Breast epithelium (tissue), 4 donors: Measurements from ENCODE around the gene NCAPG2. TPM values are rescaled to one million over a fixed set of nuclear protein-coding genes. Genes with fewer than 3 reads are reported as not detected.

Source experiments
- DNase-seq, 2 donors: peaks; one replicate each; pipeline ENCODE4 v3.0.0-alpha.2; 2019; ENCODE audit warnings: low spot score in 2 of 2
- H3K27ac ChIP-seq, 2 donors: fragments of 200-600 bp; sonication (generic) in 1 of 2; one replicate each; pipeline ENCODE4 v1.5.1; 2016 to 2019; ENCODE audit warnings: mild to moderate bottlenecking in 1 of 2
- H3K27me3 ChIP-seq, 2 donors: fragments of 200-600 bp; sonication (generic) in 1 of 2; one replicate each; pipeline versions ENCODE4 v1.5.1 to v1.6.0; 2017 to 2019; ENCODE audit warnings: control low read depth in 1 of 2, mild to moderate bottlenecking in 1 of 2
- H3K36me3 ChIP-seq: fragments of 200-600 bp; one replicate; pipeline ENCODE4 v1.5.1; 2019
- H3K4me1 ChIP-seq, 2 donors: fragments of 200-600 bp; sonication (generic); one replicate each; pipeline ENCODE4 v1.5.1; 2016 to 2019; ENCODE audit warnings: control low read depth in 1 of 2
- H3K4me3 ChIP-seq, 3 donors: fragments of 200-600 bp; sonication (generic); 1 replicate in 2 of 3; 2 replicates in 1 of 3; pipeline ENCODE4 v1.5.1; 2016 to 2019; ENCODE audit warnings: mild to moderate bottlenecking in 3 of 3, moderate library complexity in 2 of 3
- H3K9me3 ChIP-seq, 2 donors: fragments of 200-600 bp; sonication (generic) in 1 of 2; one replicate each; pipeline ENCODE4 v1.5.1; 2016 to 2019; ENCODE audit warnings: control low read depth in 1 of 2
- POLR2A ChIP-seq: fragments of 450-650 bp; IDR thresholded peaks from one replicate; pipeline ENCODE4 v1.6.1; 2016; ENCODE audit warnings: antibody characterized with exemption, mild to moderate bottlenecking, moderate library complexity
- POLR2AphosphoS5 ChIP-seq, 3 donors: sonication (generic); formaldehyde crosslinking; IDR thresholded peaks; one replicate each; pipeline ENCODE4 v1.6.1; 2017; ENCODE audit warnings: antibody characterized with exemption in 3 of 3
- intact Hi-C: fragments of 100-400 bp; cut with DNase I; formaldehyde crosslinking; loops from one replicate; pipeline ENCODE4 v1.15.1; 2023; ENCODE audit warnings: low total_unique reads
- total RNA-seq, 3 donors: library from RNA; depleted of rRNA; stranded (reverse); fragments of >200 nt; gene quantifications; one replicate each; pipeline ENCODE4 v1.1.0, GENCODE V29; 2016
- TF ChIP-seq, protein P1 (sequence below), 3 donors: fragments of 450-650 bp; IDR thresholded peaks; one replicate each; pipeline ENCODE4 v1.5.1; 2016 to 2017; ENCODE audit warnings: antibody characterized with exemption in 3 of 3, mild to moderate bottlenecking in 3 of 3, moderate library complexity in 3 of 3

The NCAPG2 gene
- total RNA-seq, 3 donors from 2014 or later = 9.8 to 12.5 (median 10.4) TPM

- intact Hi-C loops = no loop called here
These were observed 9.5 kb downstream of the NCAPG2 start for GRCh38 chr7:158695056-158695455.

GRCh38 chr7:158694650-158695049 lies 10.0 kb downstream of the NCAPG2 start:
- H3K4me3 ChIP-seq = no peak overlapping the region
- no peak overlapping the region for H3K27ac ChIP-seq
- intact Hi-C loops = no loop called here
- TF ChIP-seq POLR2A (no peak), POLR2AphosphoS5 (IDR thresholded peaks at IDR 0.05) (no peak)
- TF ChIP-seq, protein P1, sequence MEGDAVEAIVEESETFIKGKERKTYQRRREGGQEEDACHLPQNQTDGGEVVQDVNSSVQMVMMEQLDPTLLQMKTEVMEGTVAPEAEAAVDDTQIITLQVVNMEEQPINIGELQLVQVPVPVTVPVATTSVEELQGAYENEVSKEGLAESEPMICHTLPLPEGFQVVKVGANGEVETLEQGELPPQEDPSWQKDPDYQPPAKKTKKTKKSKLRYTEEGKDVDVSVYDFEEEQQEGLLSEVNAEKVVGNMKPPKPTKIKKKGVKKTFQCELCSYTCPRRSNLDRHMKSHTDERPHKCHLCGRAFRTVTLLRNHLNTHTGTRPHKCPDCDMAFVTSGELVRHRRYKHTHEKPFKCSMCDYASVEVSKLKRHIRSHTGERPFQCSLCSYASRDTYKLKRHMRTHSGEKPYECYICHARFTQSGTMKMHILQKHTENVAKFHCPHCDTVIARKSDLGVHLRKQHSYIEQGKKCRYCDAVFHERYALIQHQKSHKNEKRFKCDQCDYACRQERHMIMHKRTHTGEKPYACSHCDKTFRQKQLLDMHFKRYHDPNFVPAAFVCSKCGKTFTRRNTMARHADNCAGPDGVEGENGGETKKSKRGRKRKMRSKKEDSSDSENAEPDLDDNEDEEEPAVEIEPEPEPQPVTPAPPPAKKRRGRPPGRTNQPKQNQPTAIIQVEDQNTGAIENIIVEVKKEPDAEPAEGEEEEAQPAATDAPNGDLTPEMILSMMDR (IDR thresholded peaks at IDR 0.05) = no peak
- no peak for DNase-seq
- no peaks in the 10 kb centered on the region for H3K4me1 ChIP-seq
- no peaks in the 10 kb centered on the region for H3K27me3 ChIP-seq
- no peaks in the 10 kb centered on the region for H3K36me3 ChIP-seq
- H3K9me3 ChIP-seq = no peaks in the 10 kb centered on the region

More at GRCh38 chr7:158695056-158695455, 9.5 kb downstream of the NCAPG2 start:
- H3K36me3 ChIP-seq = no peaks in the 10 kb centered on the region
- DNase-seq = no peak
- H3K9me3 ChIP-seq = no peaks in the 10 kb centered on the region
- no peak overlapping the region for H3K4me3 ChIP-seq
- TF ChIP-seq, protein P1 (IDR thresholded peaks at IDR 0.05) = no peak
- TF ChIP-seq POLR2AphosphoS5 (IDR thresholded peaks at IDR 0.05) = no peak
- no peak for TF ChIP-seq POLR2A
- H3K27me3 ChIP-seq = no peaks in the 10 kb centered on the region
- no peaks in the 10 kb centered on the region for H3K4me1 ChIP-seq
- no peak overlapping the region for H3K27ac ChIP-seq

- Histone ChIP-seq H3K36me3 (no peaks in the 10 kb centered on the region), H3K27ac (no peak overlapping the region), H3K9me3 (no peaks in the 10 kb centered on the region), H3K4me3 (no peak overlapping the region), H3K27me3 (no peaks in the 10 kb centered on the region), H3K4me1 (no peaks in the 10 kb centered on the region)
- intact Hi-C loops = no loop called here
- DNase-seq = no peak
- TF ChIP-seq, protein P1 (IDR thresholded peaks at IDR 0.05) = no peak
- TF ChIP-seq POLR2AphosphoS5 (IDR thresholded peaks at IDR 0.05) (no peak), POLR2A (no peak)
These were observed 15.1 kb downstream of the NCAPG2 start for GRCh38 chr7:158689488-158689887.

DNA sequence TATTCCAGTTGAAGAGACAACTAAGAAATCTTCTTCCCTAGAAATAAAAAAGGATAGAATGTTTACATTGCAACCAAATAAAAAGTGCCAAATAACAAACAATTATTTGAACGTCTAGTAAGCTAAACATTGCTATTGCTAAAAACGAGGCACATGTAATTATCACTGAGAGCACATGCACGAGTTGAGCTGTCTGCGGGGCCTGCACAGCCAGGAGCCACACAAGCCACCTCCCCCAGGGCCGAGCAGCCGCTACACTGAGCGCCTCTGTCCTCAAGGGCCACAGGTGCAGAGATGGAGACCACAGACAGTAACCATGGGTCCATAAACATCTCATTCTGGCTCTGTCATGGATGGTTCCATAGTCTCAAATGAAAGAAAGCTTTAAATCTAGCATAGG lies 17.2 kb downstream of the NCAPG2 start:
- intact Hi-C loops = no loop called here
- no peaks in the 10 kb centered on the region for H3K27me3 ChIP-seq
- H3K36me3 ChIP-seq = no peaks in the 10 kb centered on the region

GRCh38 chr7:158685693-158686092 lies 18.9 kb downstream of the NCAPG2 start:
- no peak for TF ChIP-seq POLR2AphosphoS5 (IDR thresholded peaks at IDR 0.05)
- TF ChIP-seq POLR2A = no peak
- TF ChIP-seq, protein P1 (IDR thresholded peaks at IDR 0.05) = no peak
- DNase-seq = no peak
- no peaks in the 10 kb centered on the region for H3K4me1 ChIP-seq
- intact Hi-C loops = no loop called here
- no peaks in the 10 kb centered on the region for H3K9me3 ChIP-seq
- no peak overlapping the region for H3K4me3 ChIP-seq
- no peaks in the 10 kb centered on the region for H3K27me3 ChIP-seq
- no peaks in the 10 kb centered on the region for H3K36me3 ChIP-seq
- no peak overlapping the region for H3K27ac ChIP-seq

More for the DNA sequence above, 17.2 kb downstream of the NCAPG2 start:
- Histone ChIP-seq H3K27ac (no peak overlapping the region), H3K4me1 (no peaks in the 10 kb centered on the region), H3K9me3 (no peaks in the 10 kb centered on the region), H3K4me3 (no peak overlapping the region)
- DNase-seq = no peak
- TF ChIP-seq POLR2AphosphoS5 (IDR thresholded peaks at IDR 0.05) = no peak
- TF ChIP-seq POLR2A = no peak
- TF ChIP-seq, protein P1 (IDR thresholded peaks at IDR 0.05) = no peak
